IPS-NIHi11 (cell line): ENCODE data around the gene PIEZO1.
"Not testable (repeated sequence)": the region's sequence is repeated elsewhere in the genome, so short reads cannot be mapped to it uniquely, and the experiment has no call there.

Source experiments
- DNase-seq: peaks from one replicate; pipeline ENCODE4 v3.0.0; 2012; ENCODE audit warnings: mixed read lengths, low spot score

The PIEZO1 gene

GRCh38 chr16:88781140-88782077 lies 3.6 kb downstream of the PIEZO1 start:
- no peak for DNase-seq

DNA sequence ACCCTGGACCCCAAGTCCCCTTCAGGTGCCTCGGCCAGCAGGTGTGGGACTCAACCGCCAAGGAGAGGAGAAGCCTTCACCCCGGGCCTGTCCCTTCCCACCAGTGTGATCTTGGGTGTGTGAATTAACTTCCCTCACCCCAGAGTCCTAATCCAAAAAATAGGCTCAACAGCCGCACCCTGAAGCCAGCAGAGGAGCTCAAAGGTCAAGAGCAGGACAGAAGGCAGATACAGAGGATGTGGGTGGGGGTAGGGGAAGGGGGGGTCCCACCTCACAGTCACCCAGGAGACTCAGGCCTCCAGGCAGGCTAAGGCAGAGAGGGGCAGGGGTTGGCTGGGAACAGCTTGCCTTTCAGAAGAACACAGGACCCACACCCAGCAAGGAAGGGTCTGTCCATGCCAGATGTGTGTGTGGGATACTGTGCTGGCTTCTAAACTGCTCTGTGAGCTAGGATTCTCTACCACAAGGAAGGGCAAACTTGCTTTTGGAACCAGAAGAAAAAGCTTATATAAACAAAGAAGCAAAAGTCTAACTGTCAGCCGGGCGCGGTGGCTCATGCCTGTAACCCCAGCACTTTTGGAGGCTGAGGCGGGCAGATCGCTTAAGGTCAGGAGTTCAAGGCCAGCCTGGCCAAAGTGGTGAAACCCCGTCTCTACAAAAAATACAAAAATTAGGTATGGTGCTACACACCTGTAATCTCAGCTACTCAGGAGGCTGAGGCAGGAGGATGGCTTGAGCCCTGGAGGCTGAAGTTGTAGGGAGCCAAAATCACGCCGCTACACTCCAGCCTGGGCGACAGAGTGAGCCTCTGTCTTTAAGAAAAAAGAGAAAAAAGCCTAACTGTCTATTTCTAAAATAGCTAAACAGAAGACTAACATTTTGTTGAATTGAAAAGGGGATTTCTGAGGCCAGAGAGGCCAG lies 4.6 kb downstream of the PIEZO1 start:
- DNase-seq, result no peak

DNA sequence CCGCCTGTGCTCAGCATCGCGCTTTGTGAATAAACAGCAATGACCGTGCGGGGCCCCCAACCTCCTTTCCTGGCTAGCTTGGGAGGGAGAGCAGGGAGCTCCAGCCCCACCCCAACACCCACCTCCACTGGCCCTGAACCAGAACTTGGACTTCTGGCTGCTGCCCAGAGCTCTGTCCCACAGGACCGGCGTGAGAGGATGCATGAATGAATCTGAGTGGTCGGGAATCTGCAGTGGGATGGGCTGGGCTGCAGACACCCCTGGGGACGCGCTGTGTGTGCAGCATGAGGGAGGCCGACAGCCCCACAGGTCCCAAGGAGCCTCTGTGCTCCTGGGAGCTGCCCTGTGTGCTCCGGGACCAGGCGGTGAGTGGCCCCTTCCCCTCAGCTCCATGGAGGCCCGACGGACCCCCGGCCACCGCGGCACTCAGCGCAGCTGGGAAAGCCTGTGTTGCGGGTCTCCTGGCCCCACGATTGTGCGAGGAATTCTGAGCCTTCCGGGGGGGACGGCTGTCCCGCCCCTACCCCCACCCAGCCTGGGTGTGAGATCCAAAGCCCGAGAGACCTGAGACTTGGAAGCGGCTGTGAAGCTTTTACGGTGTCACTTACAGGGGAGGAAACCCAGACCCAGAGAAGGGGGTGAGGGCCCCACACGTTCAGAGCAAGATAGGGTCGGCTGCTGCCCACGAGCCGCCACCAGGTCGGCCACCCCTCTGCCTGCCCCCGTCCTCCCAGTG lies 5.4 kb downstream of the PIEZO1 start:
- DNase-seq, result no peak

GRCh38 chr16:88778541-88779065 lies 6.4 kb downstream of the PIEZO1 start:
- DNase-seq, result no peak

DNA sequence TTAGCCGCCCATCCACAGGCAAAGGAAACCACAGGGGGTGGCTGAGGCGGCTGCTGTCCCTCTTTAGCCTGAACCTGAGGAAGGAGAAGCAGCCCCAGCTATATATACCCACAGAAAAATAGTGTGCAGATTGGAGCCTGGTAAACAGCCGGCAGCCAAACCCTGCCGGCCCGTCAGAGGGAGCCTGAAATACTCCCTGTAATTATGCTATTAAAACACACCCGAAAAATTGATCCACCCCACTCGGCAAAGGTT lies 6.8 kb downstream of the PIEZO1 start:
- no peak for DNase-seq

DNA sequence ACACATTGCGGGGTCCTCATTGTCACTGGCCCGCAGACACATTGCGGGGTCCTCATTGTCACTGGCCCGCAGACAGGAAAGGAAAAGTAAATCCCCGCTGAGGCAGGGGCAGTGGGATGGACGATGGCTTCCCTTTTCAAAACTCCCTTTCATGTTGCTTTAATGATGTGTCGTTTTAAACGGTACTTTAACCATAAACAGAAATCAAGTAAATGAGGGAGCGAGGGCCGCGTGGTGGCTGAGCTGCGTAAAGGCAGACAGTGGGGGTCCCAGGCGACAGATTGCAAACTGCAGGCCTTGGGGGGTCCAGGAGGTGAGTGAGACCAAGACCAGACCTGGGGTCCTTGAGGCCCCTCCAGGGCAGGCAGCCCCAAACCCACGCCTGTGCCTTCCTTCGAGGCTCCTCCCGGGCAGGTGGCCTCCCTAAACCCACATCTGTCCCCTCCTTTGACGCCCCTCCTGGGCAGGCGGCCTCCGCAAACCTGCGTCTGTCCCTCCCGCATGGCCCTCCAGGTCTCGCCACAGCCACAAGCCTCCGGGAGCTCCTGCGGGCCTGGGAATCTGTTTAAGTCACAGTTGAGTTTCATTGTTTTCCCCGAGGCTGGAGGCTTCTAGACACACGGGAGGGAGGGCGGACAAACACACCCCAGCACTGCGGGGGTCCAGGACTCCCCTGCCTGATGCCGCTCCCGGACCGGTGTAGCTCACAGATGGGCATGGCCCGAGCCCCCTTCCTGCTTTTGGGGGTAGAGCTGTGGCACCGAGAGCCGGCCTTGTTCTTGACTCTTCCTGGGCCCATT lies 7.3 kb downstream of the PIEZO1 start:
- no peak for DNase-seq

DNA sequence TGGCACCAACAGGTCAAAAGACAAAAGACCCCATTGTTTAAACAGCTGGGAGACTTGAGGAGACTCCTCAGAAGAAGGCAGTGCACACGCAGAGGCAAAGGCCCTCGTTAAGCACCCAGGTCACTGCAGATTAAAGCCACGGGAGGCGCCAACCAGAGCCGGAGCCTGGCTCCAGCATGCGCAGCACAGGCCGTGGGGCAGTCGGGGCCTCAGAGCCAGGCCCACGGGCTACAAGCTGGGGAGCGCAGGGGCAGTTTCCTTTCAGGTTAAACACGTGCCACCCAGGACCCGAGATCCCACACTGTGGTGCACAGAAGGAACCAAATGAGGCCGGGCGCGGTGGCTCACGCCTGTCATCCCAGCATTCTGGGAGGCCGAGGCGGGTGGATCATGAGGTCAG lies 9.2 kb downstream of the PIEZO1 start:
- DNase-seq, result no peak

DNA sequence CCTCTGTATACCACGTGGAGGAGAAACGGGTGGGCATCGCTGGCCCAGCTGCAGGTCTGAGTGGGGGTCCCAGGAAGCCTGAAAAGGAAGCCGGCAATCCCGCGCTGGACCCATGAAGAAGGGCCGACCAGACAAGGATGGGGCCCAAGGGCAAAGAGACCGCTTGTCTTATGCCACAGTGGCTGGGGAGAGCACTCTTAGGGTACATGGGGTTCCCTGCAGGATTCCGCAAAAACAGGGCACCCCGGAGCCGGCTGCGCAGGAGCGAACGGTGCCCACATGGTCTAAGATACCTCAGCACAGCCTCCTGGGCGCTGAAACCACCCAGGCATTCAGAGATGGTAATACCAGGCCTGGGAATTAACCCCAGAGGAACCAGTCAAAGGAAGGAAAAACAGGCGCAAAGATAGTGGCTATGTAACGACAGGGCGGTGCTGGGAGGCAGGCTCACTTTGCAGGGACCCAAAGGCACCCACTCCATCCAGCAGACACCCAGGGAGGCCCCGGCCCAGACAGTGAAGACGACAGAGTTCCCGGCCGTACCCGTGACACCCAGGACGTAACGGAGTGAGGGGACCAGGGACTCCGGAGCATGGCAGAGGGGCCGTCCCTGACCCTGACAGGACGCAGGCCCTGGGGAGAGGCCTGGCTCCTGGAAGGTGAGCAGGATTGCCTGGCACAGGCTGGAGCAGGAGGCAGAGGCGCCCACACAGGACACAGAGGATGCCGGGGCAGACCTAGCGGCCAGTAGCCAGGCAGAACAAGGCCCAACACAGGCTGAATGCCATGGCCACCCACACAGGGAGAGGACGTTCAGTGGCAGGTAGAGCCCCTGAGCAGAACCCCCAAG lies 10.3 kb downstream of the PIEZO1 start:
- DNase-seq, result no peak

GRCh38 chr16:88773812-88774291 lies 11.2 kb downstream of the PIEZO1 start:
- DNase-seq, result no peak

- DNase-seq, result no peak
Measured at GRCh38 chr16:88772871-88773811, 11.9 kb downstream of the PIEZO1 start.

- DNase-seq, result not testable (repeated sequence)
Measured at GRCh38 chr16:88771781-88772180, 13.2 kb downstream of the PIEZO1 start.

- no peak for DNase-seq
Measured at GRCh38 chr16:88771294-88771772, 13.7 kb downstream of the PIEZO1 start.

DNA sequence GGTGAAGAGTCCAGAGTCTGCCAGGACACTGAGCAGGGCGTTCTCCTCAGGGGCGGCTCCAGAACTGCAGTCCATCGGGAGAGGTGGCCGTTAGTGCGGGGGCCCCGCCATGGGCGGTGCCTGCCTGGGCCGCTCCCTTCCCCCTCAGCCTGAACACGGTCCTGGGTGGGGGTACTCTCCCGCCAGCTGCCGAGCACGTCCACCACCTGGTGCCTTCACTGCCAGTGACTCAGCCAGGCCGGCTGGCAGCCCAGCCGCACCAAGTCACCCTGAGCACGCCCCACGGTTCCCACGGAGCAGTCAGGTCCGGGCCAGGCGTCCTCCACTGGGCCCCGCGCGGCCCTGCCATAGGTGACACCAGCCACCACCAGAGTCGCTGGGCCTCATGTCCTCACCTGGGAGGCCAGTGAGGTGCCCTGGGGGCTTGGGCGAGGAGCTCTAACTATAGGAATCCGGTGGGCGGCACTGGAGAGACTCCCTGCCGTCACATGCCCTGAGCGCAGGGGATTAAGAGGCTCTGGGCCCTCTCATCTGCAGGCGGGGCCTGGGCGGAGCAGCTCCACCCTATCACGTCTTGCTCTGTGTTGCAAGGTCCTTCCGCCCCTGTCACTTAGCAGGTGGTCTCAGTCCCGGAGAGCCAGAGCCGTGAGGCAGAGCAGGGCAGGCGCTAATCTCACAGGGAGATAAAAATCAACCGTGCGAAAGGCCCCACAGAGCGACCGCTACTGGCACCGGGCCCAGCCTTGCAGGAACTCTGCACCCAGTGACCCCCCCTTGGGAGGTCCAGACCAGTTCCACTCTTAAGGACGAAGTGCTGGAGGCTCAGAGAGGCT lies 14.3 kb downstream of the PIEZO1 start:
- DNase-seq, result peak; percentile 71

DNA sequence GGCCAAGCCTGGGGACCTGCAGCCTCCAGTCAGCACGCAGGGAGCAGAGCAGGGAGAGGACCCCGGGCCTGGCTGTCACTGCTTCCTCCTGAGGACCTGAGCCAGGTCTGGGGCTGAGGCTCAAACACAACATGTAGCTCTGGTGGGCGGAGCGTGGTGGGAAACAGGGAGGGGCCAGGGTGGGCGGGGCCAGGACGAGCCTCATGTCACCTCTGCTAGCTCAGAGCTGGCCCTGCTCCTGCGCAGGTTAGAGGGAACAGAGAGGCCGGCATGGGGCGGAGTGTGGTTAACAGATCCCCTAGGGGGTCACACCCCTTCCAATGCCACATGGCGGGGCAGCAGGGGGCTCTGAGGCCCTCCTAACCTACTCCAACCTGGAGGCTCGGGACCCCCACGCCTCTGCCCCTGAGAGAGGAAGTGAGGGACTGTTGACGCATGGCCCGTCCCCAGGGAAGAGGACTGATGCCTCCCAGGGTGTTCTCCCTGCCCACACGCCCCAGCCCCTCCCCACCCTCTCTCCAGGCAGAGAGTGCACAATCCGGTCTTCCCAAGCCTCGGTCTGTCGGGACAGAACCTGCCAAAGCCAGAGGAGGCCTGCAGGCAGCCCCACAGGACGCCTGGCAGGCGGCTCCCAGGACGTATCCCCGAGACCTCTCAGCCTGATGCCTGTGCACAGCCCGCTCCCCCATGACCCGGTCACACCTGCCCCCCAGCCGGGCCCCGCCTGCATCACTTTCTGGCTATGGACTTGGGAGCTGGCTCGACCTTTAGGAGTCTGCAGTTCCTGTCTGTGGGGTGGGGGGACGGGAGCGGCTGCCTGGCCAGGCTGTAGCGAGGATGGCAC lies 15.2 kb downstream of the PIEZO1 start:
- peak; percentile 90 for DNase-seq

DNA sequence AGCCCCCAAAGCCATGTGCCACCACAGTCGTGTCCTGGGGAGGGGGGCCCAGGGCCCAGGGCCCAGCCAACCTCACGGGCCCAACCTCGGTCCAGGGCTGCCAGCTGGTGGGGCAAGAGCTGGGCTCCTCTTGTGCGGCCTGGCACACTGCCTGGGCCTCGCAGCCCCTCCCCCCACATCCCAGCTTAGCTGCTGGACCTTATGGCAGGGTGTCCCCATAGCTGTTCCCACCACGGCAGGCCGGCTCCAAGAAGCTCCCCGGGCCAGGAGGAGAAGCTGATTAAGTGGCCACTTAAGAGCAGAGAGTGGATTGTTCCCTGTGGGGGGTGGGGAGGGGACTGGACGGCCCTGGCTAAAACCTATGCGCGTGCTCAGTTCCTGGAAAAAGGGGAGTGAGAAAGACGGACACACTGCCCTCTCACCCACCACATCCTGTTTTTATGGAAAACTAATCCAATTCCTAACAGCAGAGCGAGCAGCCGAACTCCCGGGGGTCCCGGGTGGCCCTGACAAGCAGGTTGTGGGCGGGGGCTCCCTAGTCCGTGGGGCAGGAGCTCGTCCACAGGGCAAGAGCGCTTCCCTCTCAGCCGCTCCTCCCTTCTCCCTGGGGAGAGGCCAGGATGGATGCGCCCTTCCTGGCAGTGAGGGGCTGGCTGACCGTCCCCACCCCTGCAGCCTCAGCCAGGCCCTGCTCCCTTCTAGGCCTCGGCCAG lies 16.8 kb downstream of the PIEZO1 start:
- no peak for DNase-seq

- DNase-seq, result no peak
Measured at GRCh38 chr16:88767546-88768070, 17.4 kb downstream of the PIEZO1 start.
